A673 (cell line): ENCODE measurements around the gene ARHGAP26. TPM values are rescaled to one million over a fixed set of nuclear protein-coding genes. Genes with fewer than 3 reads are reported as not detected.

Experiments used
- BruUV-seq: library from RNA; stranded (reverse); fragments of 400-500 nt; replicated peaks from 2 replicates; lab custom pipeline; 2021; lab: Mats Ljungman, UMichigan
- CTCF ChIA-PET: fragments of 300-600 bp; sonication (Branson Sonifier 250); formaldehyde crosslinking; loops from one replicate; lab custom pipeline; 2022; ENCODE audit warnings: antibody characterized with exemption; lab: Charles Lee
- POLR2A ChIA-PET: fragments of 300-600 bp; sonication (Branson Sonifier 250); formaldehyde crosslinking; loops from one replicate; lab custom pipeline; 2022; ENCODE audit warnings: antibody characterized with exemption; ENCODE audit not compliant: low non-redundant PET; lab: Charles Lee
- DNase-seq: peaks from one replicate; pipeline ENCODE4 v3.0.0-alpha.2; 2015; ENCODE audit warnings: low spot score
- H3K27ac ChIP-seq: fragments of 200-600 bp; sonication (generic); 2 replicates; pipeline ENCODE4 v1.5.1; 2016; ENCODE audit warnings: mixed run types, low read depth, mild to moderate bottlenecking, mixed read lengths, antibody characterized with exemption, low read length; ENCODE audit not compliant: poor library complexity, severe bottlenecking
- H3K27me3 ChIP-seq: fragments of 200-600 bp; sonication (generic); replicated peaks from 2 replicates; pipeline ENCODE4 v1.6.1; 2017; ENCODE audit warnings: mixed run types, low read depth, mild to moderate bottlenecking, mixed read lengths, antibody characterized with exemption, low read length; ENCODE audit not compliant: insufficient read depth, poor library complexity
- H3K36me3 ChIP-seq: fragments of 200-600 bp; sonication (generic); 2 replicates; pipeline ENCODE4 v1.6.1; 2016; ENCODE audit warnings: mixed run types, mild to moderate bottlenecking, mixed read lengths, antibody characterized with exemption, low read length; ENCODE audit not compliant: insufficient read depth, poor library complexity, severe bottlenecking
- H3K4me1 ChIP-seq: fragments of 200-600 bp; sonication (generic); 2 replicates; pipeline ENCODE4 v1.6.1; 2017; ENCODE audit warnings: mixed run types, mild to moderate bottlenecking, mixed read lengths, antibody characterized with exemption, low read length; ENCODE audit not compliant: insufficient read depth, poor library complexity, severe bottlenecking
- H3K4me3 ChIP-seq: fragments of 200-600 bp; sonication (generic); 2 replicates; pipeline ENCODE4 v1.5.1; 2016; ENCODE audit warnings: low read depth, mixed run types, mild to moderate bottlenecking, mixed read lengths, low read length; ENCODE audit not compliant: poor library complexity, severe bottlenecking
- H3K9me3 ChIP-seq: fragments of 200-600 bp; sonication (generic); 2 replicates; pipeline ENCODE4 v1.6.1; 2016; ENCODE audit warnings: mixed run types, low read depth, mild to moderate bottlenecking, mixed read lengths, antibody characterized with exemption, low read length; ENCODE audit not compliant: poor library complexity, severe bottlenecking
- CTCF ChIP-seq: fragments of 300-800, 200-600 bp; sonication (generic); conservative IDR thresholded peaks from 2 replicates; pipeline ENCODE4 v1.5.1; 2017; ENCODE audit warnings: low read depth, mild to moderate bottlenecking, antibody characterized with exemption, low read length, moderate library complexity, mixed read lengths
- EZH2 ChIP-seq: fragments of 200-600 bp; sonication (generic); IDR thresholded peaks from 2 replicates; pipeline ENCODE4 v1.6.1; 2017; ENCODE audit warnings: borderline replicate concordance, low read depth, mild to moderate bottlenecking, mixed read lengths, antibody characterized with exemption, low read length; ENCODE audit not compliant: poor library complexity, severe bottlenecking
- intact Hi-C: fragments of 100-400 bp; cut with micrococcal nuclease; formaldehyde crosslinking; loops from one replicate; pipeline ENCODE4 v1.10.0; 2022; ENCODE audit not compliant: unreplicated experiment
- total RNA-seq: library from RNA; stranded (reverse); gene quantifications from 2 replicates; pipeline ENCODE4 v1.2.3, GENCODE V29; 2021

The ARHGAP26 gene
- total RNA-seq, 1 experiment from 2014 or later = 25.5 TPM

- intact Hi-C loops = no loop called here
- TF ChIP-seq CTCF = peak; percentile 58
- no peak for TF ChIP-seq EZH2
- ChIA-PET POLR2A (no interaction called here), CTCF (interaction anchor here (1.0 kb wide), 1 partner anchor 9 kb away, joined by 3 read pairs; no protein-coding TSS in a partner anchor)
- Histone ChIP-seq H3K36me3 (no peaks in the 10 kb centered on the region), H3K27ac (no peak overlapping the region), H3K4me3 (no peak overlapping the region), H3K9me3 (no peaks in the 10 kb centered on the region), H3K4me1 (peaks cover 5% of the 10 kb centered on the region), H3K27me3 (no peaks in the 10 kb centered on the region)
- BruUV-seq = no TSS peak
- peak; percentile 56 for DNase-seq
Observed at GRCh38 chr5:142913728-142914338, 143.7 kb downstream of the ARHGAP26 start.

GRCh38 chr5:142915038-142915437, 144.9 kb downstream of the ARHGAP26 start:
- TF ChIP-seq EZH2 (no peak), CTCF (no peak)
- H3K9me3 ChIP-seq = no peaks in the 10 kb centered on the region
- no peaks in the 10 kb centered on the region for H3K27me3 ChIP-seq
- BruUV-seq = no TSS peak
- ChIA-PET POLR2A (no interaction called here), CTCF (interaction anchor here (1.4 kb wide), 1 partner anchor 26 kb away, joined by 4 read pairs; no protein-coding TSS in a partner anchor)
- peaks cover 11% of the 10 kb centered on the region for H3K4me1 ChIP-seq
- H3K27ac ChIP-seq = no peak overlapping the region
- DNase-seq = no peak
- H3K36me3 ChIP-seq = no peaks in the 10 kb centered on the region
- intact Hi-C loops = no loop called here
- H3K4me3 ChIP-seq = no peak overlapping the region

- no peaks in the 10 kb centered on the region for H3K27me3 ChIP-seq
- no peak overlapping the region for H3K4me3 ChIP-seq
- DNase-seq = peak; percentile 29
- no peaks in the 10 kb centered on the region for H3K9me3 ChIP-seq
- ChIA-PET CTCF (interaction anchor here (1.0 to 1.4 kb wide), 2 partner anchors 27 to 202 kb away, joined by 3 to 4 read pairs; no protein-coding TSS in a partner anchor), POLR2A (no interaction called here)
- BruUV-seq = no TSS peak
- intact Hi-C loops = no loop called here
- no peaks in the 10 kb centered on the region for H3K36me3 ChIP-seq
- peaks cover 11% of the 10 kb centered on the region for H3K4me1 ChIP-seq
- peak; percentile 59 for TF ChIP-seq CTCF
- TF ChIP-seq EZH2 = no peak
- H3K27ac ChIP-seq = no peak overlapping the region
Observed at GRCh38 chr5:142915813-142916424, 145.7 kb downstream of the ARHGAP26 start.
